Right atrium auricular region (tissue), 2 donors: ENCODE data around the gene SOD1. TPM values are rescaled to one million over a fixed set of nuclear protein-coding genes. Genes with fewer than 3 reads are reported as not detected.

Experiments used
- DNase-seq: peaks from one replicate; pipeline ENCODE4 v3.0.0-alpha.2; 2019; ENCODE audit warnings: low spot score
- H3K27ac ChIP-seq, 2 donors: fragments of 200-600 bp; sonication (generic); 1 replicate in 1 of 2; 2 replicates in 1 of 2; pipeline ENCODE4 v1.5.1; 2016 to 2019
- H3K27me3 ChIP-seq, 2 donors: fragments of 200-600 bp; sonication (generic); one replicate each; pipeline versions ENCODE4 v1.5.1 to v1.6.0; 2017 to 2019
- H3K36me3 ChIP-seq: fragments of 200-600 bp; sonication (generic); one replicate; pipeline ENCODE4 v1.5.1; 2016
- H3K4me1 ChIP-seq, 2 donors: fragments of 200-600 bp; sonication (generic); one replicate each; pipeline versions ENCODE4 v1.5.1 to v1.6.0; 2017 to 2019
- H3K4me3 ChIP-seq, 2 donors: fragments of 200-600 bp; sonication (generic); 1 replicate in 1 of 2; 2 replicates in 1 of 2; pipeline ENCODE4 v1.5.1; 2017 to 2019; ENCODE audit warnings: mild to moderate bottlenecking in 1 of 2, moderate library complexity in 1 of 2
- H3K9me3 ChIP-seq, 2 donors: fragments of 200-600 bp; sonication (generic); one replicate each; pipeline ENCODE4 v1.5.1; 2019
- CTCF ChIP-seq, 2 donors: fragments of 200-600 bp; sonication (generic); IDR thresholded peaks; one replicate each; pipeline ENCODE4 v1.5.1; 2019; ENCODE audit warnings: antibody characterized with exemption in 2 of 2
- total RNA-seq, 2 donors: library from RNA; depleted of rRNA; stranded (reverse); fragments of >200 nt; gene quantifications; one replicate each; pipeline ENCODE4 v1.1.0, GENCODE V29; 2016

Gene SOD1
- total RNA-seq, 2 donors from 2014 or later, result 321 to 332 TPM

- no peaks in the 10 kb centered on the region for H3K36me3 ChIP-seq
- H3K4me3 ChIP-seq, result no peak overlapping the region
- peaks cover 0 to 35% of the 10 kb centered on the region in 2 donors for H3K4me1 ChIP-seq
- no peak for TF ChIP-seq CTCF (IDR thresholded peaks at IDR 0.05)
- no peak for DNase-seq
- no peaks in the 10 kb centered on the region for H3K27me3 ChIP-seq
- H3K9me3 ChIP-seq, result no peaks in the 10 kb centered on the region
- H3K27ac ChIP-seq, result no peak overlapping the region
Measured at GRCh38 chr21:31658053-31658452, 1.4 kb upstream of the SOD1 start.

- TF ChIP-seq CTCF (IDR thresholded peaks at IDR 0.05), result peak in 1 of 2 donors; percentile 13
- no peaks in the 10 kb centered on the region for H3K9me3 ChIP-seq
- peak overlapping the region; percentile 93 to 96 for H3K27ac ChIP-seq
Measured at GRCh38 chr21:31659286-31659535, 282 bp upstream of the SOD1 start.

GRCh38 chr21:31660259-31660565 is 719 bp downstream of the SOD1 start:
- Histone ChIP-seq H3K27me3 (no peaks in the 10 kb centered on the region), H3K9me3 (no peaks in the 10 kb centered on the region), H3K4me3 (peak overlapping the region; percentile 60 to 90), H3K27ac (peak overlapping the region; percentile 93 to 96), H3K4me1 (peaks cover 0 to 48% of the 10 kb centered on the region in 2 donors), H3K36me3 (peaks cover 17% of the 10 kb centered on the region)
- TF ChIP-seq CTCF (IDR thresholded peaks at IDR 0.05), result no peak
- no peak for DNase-seq

More at GRCh38 chr21:31659286-31659535, 282 bp upstream of the SOD1 start:
- H3K27me3 ChIP-seq, result no peaks in the 10 kb centered on the region
- DNase-seq, result no peak
- H3K4me1 ChIP-seq, result peaks cover 0 to 42% of the 10 kb centered on the region in 2 donors
- peak overlapping the region; percentile 60 to 90 for H3K4me3 ChIP-seq
- H3K36me3 ChIP-seq, result peaks cover 8% of the 10 kb centered on the region

- H3K27ac ChIP-seq, result peak overlapping the region; percentile 93 to 96
- peak overlapping the region; percentile 60 to 90 for H3K4me3 ChIP-seq
- peaks cover 0 to 52% of the 10 kb centered on the region in 2 donors for H3K4me1 ChIP-seq
- no peaks in the 10 kb centered on the region for H3K27me3 ChIP-seq
- no peak for TF ChIP-seq CTCF (IDR thresholded peaks at IDR 0.05)
- no peaks in the 10 kb centered on the region for H3K9me3 ChIP-seq
- H3K36me3 ChIP-seq, result peaks cover 20% of the 10 kb centered on the region
- no peak for DNase-seq
Measured at GRCh38 chr21:31660591-31660990, 1.1 kb downstream of the SOD1 start.

GRCh38 chr21:31663584-31664249 is 4.2 kb downstream of the SOD1 start:
- H3K4me1 ChIP-seq, result peaks cover 0 to 55% of the 10 kb centered on the region in 2 donors

More at GRCh38 chr21:31663584-31664249, 4.2 kb downstream of the SOD1 start:
- no peaks in the 10 kb centered on the region for H3K27me3 ChIP-seq
- H3K36me3 ChIP-seq, result peaks cover 44% of the 10 kb centered on the region
- no peak overlapping the region for H3K27ac ChIP-seq
- no peak for TF ChIP-seq CTCF (IDR thresholded peaks at IDR 0.05)
- H3K4me3 ChIP-seq, result no peak overlapping the region
- no peaks in the 10 kb centered on the region for H3K9me3 ChIP-seq
- no peak for DNase-seq
